H1 (cell line): ENCODE data around the gene KIF21A. TPM values are rescaled to one million over a fixed set of nuclear protein-coding genes. Genes with fewer than 3 reads are reported as not detected.

Experiments
- KDM4A ChIP-seq: IDR thresholded peaks from one replicate; pipeline ENCODE4 v1.7.1; 2012; ENCODE audit warnings: low read depth, mild to moderate bottlenecking, moderate library complexity, low read length, inconsistent platforms; ENCODE audit not compliant: severe bottlenecking
- polyA plus RNA-seq, 7 experiments: library from polyadenylated mRNA; depleted of rRNA in 3 of 7; stranded (reverse) in 5 of 7; unstranded in 2 of 7; fragments of >200 nt in 5 of 7; fragments of 200-250 nt in 2 of 7; gene quantifications; 1 replicate in 5 of 7; 2 replicates in 1 of 7; 4 replicates in 1 of 7; pipeline versions ENCODE4 v1.2.1 to v1.2.3, GENCODE V29; 2011 to 2013; ENCODE audit warnings: missing spikeins in 2 of 7, mixed read lengths in 2 of 7
- total RNA-seq: library from RNA; stranded (reverse); fragmentation: NEBNext Ultra II Directional; extraction: Animal tissue kit (Norgen Biotek cat#: 25700); gene quantifications from 2 replicates; pipeline ENCODE4 v1.2.1, GENCODE V29; 2021

KIF21A gene
- total and polyA plus RNA-seq, 2 of the 8 experiments (the other 6 are each of a cell fraction or from before 2014, with no cell fraction given): 10.0 to 26.0 TPM

- TF ChIP-seq KDM4A: no peak
Measured at GRCh38 chr12:39419471-39419870, 23.4 kb downstream of the KIF21A start (continued).
